Panc1 (cell line): ENCODE measurements around the gene SLC13A1. TPM values are rescaled to one million over a fixed set of nuclear protein-coding genes. Genes with fewer than 3 reads are reported as not detected.

Experiments used
- ATAC-seq: fragments of 200-7000 bp; cut with Tn5 transposase; 2 replicates; pipeline ENCODE4 v1.9.1; 2020; ENCODE audit warnings: mild to moderate bottlenecking, moderate library complexity
- BruUV-seq: library from RNA; stranded (reverse); fragments of 400-500 nt; replicated peaks from 2 replicates; lab custom pipeline; 2021; lab: Mats Ljungman, UMichigan
- CTCF ChIA-PET: fragments of 300-600 bp; sonication (Branson Sonifier 250); formaldehyde crosslinking; loops from one replicate; lab custom pipeline; 2022; ENCODE audit warnings: antibody characterized with exemption; lab: Charles Lee
- POLR2A ChIA-PET: fragments of 300-600 bp; sonication (Branson Sonifier 250); formaldehyde crosslinking; loops from one replicate; lab custom pipeline; 2022; ENCODE audit warnings: antibody characterized with exemption; lab: Charles Lee
- DNase-seq: peaks from one replicate; pipeline ENCODE4 v3.0.0-alpha.2; 2010; ENCODE audit warnings: low read depth, low spot score
- H3K27ac ChIP-seq: 2 replicates; pipeline ENCODE4 v1.5.1; 2011; ENCODE audit warnings: mild to moderate bottlenecking, low read length, inconsistent platforms
- H3K27me3 ChIP-seq: fragments of 200-500 bp; sonication (Bioruptor generic); 2 replicates; pipeline ENCODE4 v1.6.0; 2014; ENCODE audit warnings: low read length, inconsistent platforms; ENCODE audit not compliant: control insufficient read depth, insufficient read depth
- H3K36me3 ChIP-seq: fragments of 200-500 bp; sonication (Bioruptor generic); 2 replicates; pipeline ENCODE4 v1.5.1; 2014; ENCODE audit warnings: inconsistent platforms, mild to moderate bottlenecking, low read length, moderate library complexity; ENCODE audit not compliant: control insufficient read depth, insufficient read depth
- H3K4me1 ChIP-seq: 2 replicates; pipeline ENCODE4 v1.5.1; 2011; ENCODE audit warnings: inconsistent platforms, mild to moderate bottlenecking, low read length, moderate library complexity; ENCODE audit not compliant: control insufficient read depth, insufficient read depth
- H3K4me3 ChIP-seq, 2 experiments: 2 replicates each; pipeline ENCODE4 v1.5.1; 2011 to 2012; ENCODE audit warnings: low read depth in 2 of 2, low read length in 2 of 2, mild to moderate bottlenecking in 2 of 2, inconsistent platforms in 1 of 2, moderate library complexity in 1 of 2
- H3K9me3 ChIP-seq: fragments of 200-500 bp; sonication (Bioruptor generic); 2 replicates; pipeline ENCODE4 v1.5.1; 2014; ENCODE audit warnings: low read depth, mild to moderate bottlenecking, inconsistent platforms, low read length, moderate library complexity; ENCODE audit not compliant: control insufficient read depth, insufficient read depth
- CTCF ChIP-seq: fragments of 450-650 bp; IDR thresholded peaks from 2 replicates; pipeline ENCODE4 v1.5.1; 2017; ENCODE audit warnings: mild to moderate bottlenecking
- POLR2AphosphoS5 ChIP-seq: IDR thresholded peaks from 2 replicates; pipeline ENCODE4 v1.6.1; 2012; ENCODE audit warnings: mild to moderate bottlenecking, low read depth, low read length, moderate library complexity
- SIN3A ChIP-seq: IDR thresholded peaks from 2 replicates; pipeline ENCODE4 v1.6.1; 2012; ENCODE audit warnings: low read depth, mild to moderate bottlenecking, low read length, moderate library complexity, borderline replicate concordance; ENCODE audit not compliant: insufficient read depth
- TCF7L2 ChIP-seq: IDR thresholded peaks from 2 replicates; pipeline ENCODE4 v1.6.1; 2011; ENCODE audit warnings: mild to moderate bottlenecking, low read depth, low read length, inconsistent platforms
- in situ Hi-C: cut with HindIII; loops from 2 replicates; pipeline ENCODE4 v1.10.0; 2016; ENCODE audit warnings: low sequenced_read_pairs, low pct_unique_long_range_greater_than_20kb
- intact Hi-C: fragments of 100-400 bp; cut with micrococcal nuclease; formaldehyde crosslinking; loops from one replicate; pipeline ENCODE4 v1.10.0; 2022; ENCODE audit not compliant: unreplicated experiment
- total RNA-seq: library from RNA; stranded (reverse); gene quantifications from one replicate; pipeline ENCODE4 v1.2.1, GENCODE V29; 2021; ENCODE audit not compliant: unreplicated experiment
- TF ChIP-seq, protein P1 (sequence below), 2 experiments: IDR thresholded peaks; 2 replicates each; pipeline ENCODE4 v1.6.1; 2011 to 2012; ENCODE audit warnings: low read depth in 2 of 2, control low read depth in 1 of 2, low read length in 1 of 2, mild to moderate bottlenecking in 1 of 2, moderate library complexity in 1 of 2; ENCODE audit not compliant: insufficient read depth in 1 of 2

Gene SLC13A1
- total RNA-seq, 1 experiment from 2014 or later, result not detected

DNA sequence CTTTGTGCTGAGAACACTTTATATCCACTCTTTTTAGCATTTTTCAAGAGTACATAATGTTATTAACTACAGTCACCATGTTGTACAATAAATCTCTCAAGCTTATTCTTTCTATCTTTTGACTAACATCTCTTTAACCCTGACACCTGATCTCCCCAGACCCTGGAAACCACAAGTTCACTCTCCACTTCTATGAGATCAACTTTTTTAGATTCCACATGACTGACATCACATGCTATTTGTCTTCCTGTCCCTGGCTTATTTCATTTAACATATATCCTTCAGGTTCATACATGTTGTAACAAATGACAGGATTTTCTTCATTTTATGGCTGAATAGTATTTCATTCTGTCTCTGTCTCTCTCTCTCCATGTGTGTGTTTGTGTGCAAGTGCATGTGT, 15.5 kb downstream of the SLC13A1 start:
- in situ Hi-C loops, result no loop called here
- CTCF ChIA-PET, result no interaction called here

GRCh38 chr7:123183431-123183830, 16.3 kb downstream of the SLC13A1 start:
- Histone ChIP-seq H3K4me3 (no peak overlapping the region), H3K9me3 (no peaks in the 10 kb centered on the region), H3K36me3 (no peaks in the 10 kb centered on the region), H3K27ac (no peak overlapping the region), H3K4me1 (no peaks in the 10 kb centered on the region), H3K27me3 (no peaks in the 10 kb centered on the region)
- ChIA-PET POLR2A (no interaction called here), CTCF (no interaction called here)
- DNase-seq (no peak), ATAC-seq (no peak)
- in situ Hi-C loops (no loop called here), intact Hi-C loops (no loop called here)
- TF ChIP-seq POLR2AphosphoS5 (no peak), SIN3A (no peak), TCF7L2 (no peak), CTCF (no peak)
- TF ChIP-seq, protein P1, sequence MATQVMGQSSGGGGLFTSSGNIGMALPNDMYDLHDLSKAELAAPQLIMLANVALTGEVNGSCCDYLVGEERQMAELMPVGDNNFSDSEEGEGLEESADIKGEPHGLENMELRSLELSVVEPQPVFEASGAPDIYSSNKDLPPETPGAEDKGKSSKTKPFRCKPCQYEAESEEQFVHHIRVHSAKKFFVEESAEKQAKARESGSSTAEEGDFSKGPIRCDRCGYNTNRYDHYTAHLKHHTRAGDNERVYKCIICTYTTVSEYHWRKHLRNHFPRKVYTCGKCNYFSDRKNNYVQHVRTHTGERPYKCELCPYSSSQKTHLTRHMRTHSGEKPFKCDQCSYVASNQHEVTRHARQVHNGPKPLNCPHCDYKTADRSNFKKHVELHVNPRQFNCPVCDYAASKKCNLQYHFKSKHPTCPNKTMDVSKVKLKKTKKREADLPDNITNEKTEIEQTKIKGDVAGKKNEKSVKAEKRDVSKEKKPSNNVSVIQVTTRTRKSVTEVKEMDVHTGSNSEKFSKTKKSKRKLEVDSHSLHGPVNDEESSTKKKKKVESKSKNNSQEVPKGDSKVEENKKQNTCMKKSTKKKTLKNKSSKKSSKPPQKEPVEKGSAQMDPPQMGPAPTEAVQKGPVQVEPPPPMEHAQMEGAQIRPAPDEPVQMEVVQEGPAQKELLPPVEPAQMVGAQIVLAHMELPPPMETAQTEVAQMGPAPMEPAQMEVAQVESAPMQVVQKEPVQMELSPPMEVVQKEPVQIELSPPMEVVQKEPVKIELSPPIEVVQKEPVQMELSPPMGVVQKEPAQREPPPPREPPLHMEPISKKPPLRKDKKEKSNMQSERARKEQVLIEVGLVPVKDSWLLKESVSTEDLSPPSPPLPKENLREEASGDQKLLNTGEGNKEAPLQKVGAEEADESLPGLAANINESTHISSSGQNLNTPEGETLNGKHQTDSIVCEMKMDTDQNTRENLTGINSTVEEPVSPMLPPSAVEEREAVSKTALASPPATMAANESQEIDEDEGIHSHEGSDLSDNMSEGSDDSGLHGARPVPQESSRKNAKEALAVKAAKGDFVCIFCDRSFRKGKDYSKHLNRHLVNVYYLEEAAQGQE (IDR thresholded peaks at IDR 0.05; ENCODE audit: insufficient read depth in 1 of 2, low read depth in 2 of 2, low read length in 1 of 2), result no peak
- no TSS peak for BruUV-seq

More for the DNA sequence above, 15.5 kb downstream of the SLC13A1 start:
- Histone ChIP-seq H3K27ac (no peak overlapping the region), H3K36me3 (no peaks in the 10 kb centered on the region), H3K4me1 (no peaks in the 10 kb centered on the region), H3K27me3 (no peaks in the 10 kb centered on the region), H3K9me3 (no peaks in the 10 kb centered on the region), H3K4me3 (no peak overlapping the region)
- DNase-seq (no peak), ATAC-seq (no peak)
- intact Hi-C loops, result no loop called here
- TF ChIP-seq POLR2AphosphoS5, result no peak
- TF ChIP-seq TCF7L2, result no peak
- TF ChIP-seq, protein P1 (IDR thresholded peaks at IDR 0.05; ENCODE audit: insufficient read depth in 1 of 2, low read depth in 2 of 2, low read length in 1 of 2), result no peak
- no peak for TF ChIP-seq SIN3A
- no peak for TF ChIP-seq CTCF
- BruUV-seq, result no TSS peak
- POLR2A ChIA-PET, result no interaction called here
